GM21786 (cell line): ENCODE results near the gene AGRN.
"Not testable (repeated sequence)": the region's sequence is repeated elsewhere in the genome, so short reads cannot be mapped to it uniquely, and the experiment has no call there.

Source experiments
- ATAC-seq: cut with Tn5 transposase; IDR thresholded peaks from one replicate; pipeline ENCODE4 v1.9.1; 2021; ENCODE audit not compliant: unreplicated experiment

Gene AGRN

GRCh38 chr1:981955-982558 is 37.9 kb upstream of the AGRN start, which contains the start of gene PERM1:
PERM1 (minus strand) TSS chr1:982093; CDS start chr1:981029, 1,064 bp downstream.
- ATAC-seq, result no peak

- ATAC-seq, result no peak
Measured at GRCh38 chr1:982765-983436, 37.0 kb upstream of the AGRN start.

GRCh38 chr1:983798-984475 is 36.0 kb upstream of the AGRN start:
- ATAC-seq, result no peak

GRCh38 chr1:984476-984814 is 35.5 kb upstream of the AGRN start:
- no peak for ATAC-seq

- no peak for ATAC-seq
Measured at GRCh38 chr1:985126-985525, 34.8 kb upstream of the AGRN start.

GRCh38 chr1:988061-988460 is 31.9 kb upstream of the AGRN start:
- not testable (repeated sequence) for ATAC-seq

- not testable (repeated sequence) for ATAC-seq
Measured at GRCh38 chr1:991275-991674, 28.6 kb upstream of the AGRN start.

GRCh38 chr1:991895-992294 is 28.0 kb upstream of the AGRN start:
- ATAC-seq, result no peak

- no peak for ATAC-seq
Measured at GRCh38 chr1:992362-992761, 27.6 kb upstream of the AGRN start.

- ATAC-seq, result no peak
Measured at GRCh38 chr1:993379-993995, 26.4 kb upstream of the AGRN start.

GRCh38 chr1:994546-994945 is 25.4 kb upstream of the AGRN start:
- not testable (repeated sequence) for ATAC-seq

- ATAC-seq, result no peak
Measured at GRCh38 chr1:995665-996633, 24.0 kb upstream of the AGRN start.

GRCh38 chr1:996851-997712 is 22.8 kb upstream of the AGRN start:
- ATAC-seq, result no peak

- no peak for ATAC-seq
Measured at GRCh38 chr1:997713-997992, 22.3 kb upstream of the AGRN start.

GRCh38 chr1:997993-998744 is 21.8 kb upstream of the AGRN start:
- ATAC-seq, result no peak

- ATAC-seq, result no peak
Measured at GRCh38 chr1:998745-998994, 21.2 kb upstream of the AGRN start.

GRCh38 chr1:998995-999724 is 20.8 kb upstream of the AGRN start:
- no peak for ATAC-seq

- ATAC-seq, result no peak
Measured at GRCh38 chr1:999725-1000356, 20.1 kb upstream of the AGRN start, which contains the start of gene HES4. HES4 (minus strand) TSS chr1:1000097; CDS start chr1:999973, 124 bp downstream.
